ENCODE measurements around the gene KCNK18. TPM values are rescaled to one million over a fixed set of nuclear protein-coding genes. Genes with fewer than 3 reads are reported as not detected.
"Not testable (repeated sequence)": the region's sequence is repeated elsewhere in the genome, so short reads cannot be mapped to it uniquely, and the experiment has no call there.

The KCNK18 gene
- total RNA-seq, 1 experiment from 2014 or later: not detected

DNA sequence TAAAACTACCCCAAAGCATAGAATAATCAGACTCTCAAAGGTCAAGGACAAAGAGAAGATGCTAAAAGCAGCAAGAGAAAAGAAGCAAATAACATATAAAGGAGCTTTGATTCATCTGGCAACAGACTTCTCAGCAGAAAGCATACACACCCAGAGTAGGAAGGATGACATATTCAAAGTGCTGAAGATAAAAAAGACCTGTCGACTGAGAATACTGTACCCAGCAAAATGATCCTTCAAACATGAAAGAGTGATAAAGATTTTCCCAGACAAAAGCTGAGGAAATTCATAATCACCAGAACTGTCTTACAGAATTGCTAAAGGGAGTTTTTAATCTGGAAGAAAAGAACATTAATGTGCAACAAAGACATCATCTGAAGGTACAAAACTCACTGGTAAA lies 14.9 kb downstream of the KCNK18 start:
- DNase-seq (ENCODE audit: low read depth): no peak
- in situ Hi-C loops (cut with HindIII; ENCODE audit: low pct_unique_long_range_greater_than_20kb, low sequenced_read_pairs): no loop called here

DNA sequence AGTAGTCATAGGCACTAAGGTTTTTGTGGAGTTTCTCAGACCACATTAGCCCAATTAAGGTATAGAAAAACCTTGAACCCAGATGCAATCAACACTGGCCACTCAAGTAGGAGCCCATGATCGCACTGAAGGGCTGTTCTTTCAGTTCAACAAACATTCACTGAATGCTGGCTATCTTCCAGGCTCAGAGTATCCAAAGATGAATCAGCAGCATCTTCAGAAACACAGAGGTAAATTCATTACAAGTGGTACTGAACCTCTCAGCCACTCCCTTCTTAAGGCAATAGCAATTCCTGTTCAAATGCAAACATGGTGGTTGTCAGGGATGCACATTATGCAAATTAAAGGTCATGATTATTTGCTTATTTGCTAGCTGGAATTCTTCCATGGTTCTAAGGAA lies 17.1 kb downstream of the KCNK18 start:
- in situ Hi-C loops (cut with HindIII; ENCODE audit: low pct_unique_long_range_greater_than_20kb, low sequenced_read_pairs): no loop called here
- DNase-seq (ENCODE audit: low read depth): no peak

DNA sequence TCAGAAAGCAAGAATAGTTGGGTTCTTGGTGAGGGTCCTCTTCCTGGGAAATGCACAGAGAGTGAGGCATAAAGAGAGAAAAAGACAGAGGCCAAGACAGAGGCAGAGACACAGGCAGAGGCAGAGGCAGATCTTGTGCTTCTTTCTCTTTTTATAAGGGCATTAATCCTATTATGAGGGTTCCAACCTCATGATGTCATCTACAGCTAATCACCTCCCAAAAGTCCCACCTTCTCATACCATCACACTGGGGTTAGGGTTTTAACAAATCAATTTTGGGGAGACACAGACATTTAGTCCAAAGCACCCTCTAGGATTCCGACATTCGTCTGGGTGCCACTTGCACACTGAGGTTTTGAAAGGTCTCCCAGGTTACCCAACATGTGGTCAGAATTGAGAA lies 17.8 kb downstream of the KCNK18 start:
- in situ Hi-C loops (cut with HindIII; ENCODE audit: low pct_unique_long_range_greater_than_20kb, low sequenced_read_pairs): no loop called here
- no peak for DNase-seq (ENCODE audit: low read depth)

DNA sequence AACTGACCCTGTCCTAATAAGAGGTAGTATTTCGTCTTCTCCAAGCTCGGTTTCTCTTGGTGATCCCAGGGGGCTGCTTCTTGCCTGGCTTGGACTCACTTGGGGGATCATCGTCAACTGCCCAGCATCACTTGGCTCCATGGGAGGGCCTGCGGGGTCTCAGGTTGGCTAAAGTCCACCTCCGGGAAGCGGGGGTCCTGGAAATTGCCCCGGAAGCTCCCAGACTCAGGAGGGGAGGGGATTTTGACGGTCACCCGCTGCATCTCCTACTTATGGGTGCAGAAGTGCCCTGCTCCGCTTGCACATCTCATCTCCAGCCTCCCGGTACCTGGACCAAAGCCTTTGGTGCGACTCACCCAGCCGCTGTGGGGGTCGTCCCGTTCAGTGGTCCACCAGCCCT lies 18.7 kb downstream of the KCNK18 start:
- DNase-seq (ENCODE audit: low read depth): no peak
- in situ Hi-C loops (cut with HindIII; ENCODE audit: low pct_unique_long_range_greater_than_20kb, low sequenced_read_pairs): no loop called here

DNA sequence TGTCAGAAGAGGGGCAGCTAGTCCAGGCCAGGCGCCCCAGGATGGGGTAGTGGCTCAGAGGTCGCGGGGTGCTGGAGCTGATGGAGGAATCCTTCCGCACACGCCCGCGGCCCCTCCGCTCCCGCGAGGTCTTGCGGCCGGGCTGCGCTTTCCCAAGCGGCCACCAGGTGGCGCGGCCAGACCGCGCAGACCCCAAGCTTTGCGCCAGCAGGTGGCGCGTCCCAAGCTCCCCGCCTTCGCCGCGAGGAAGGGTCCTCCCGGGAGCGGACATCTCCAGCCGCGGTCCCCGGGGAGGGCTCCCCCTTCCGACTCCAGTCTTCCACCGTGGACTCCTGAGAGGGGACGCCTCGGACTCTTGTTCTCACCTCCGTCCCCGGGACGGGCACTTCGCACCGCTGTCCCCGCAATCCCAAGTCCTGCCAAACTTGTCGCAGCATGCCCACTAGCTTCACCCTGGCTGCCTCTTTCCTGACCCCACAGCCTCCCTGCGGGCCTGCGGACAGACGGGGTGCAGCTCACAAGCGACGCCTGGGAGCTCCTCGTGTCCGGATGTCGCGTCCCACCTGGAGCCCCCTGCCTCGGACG lies 19.4 kb downstream of the KCNK18 start:
- in situ Hi-C loops (cut with HindIII; ENCODE audit: low pct_unique_long_range_greater_than_20kb, low sequenced_read_pairs): no loop called here

DNA sequence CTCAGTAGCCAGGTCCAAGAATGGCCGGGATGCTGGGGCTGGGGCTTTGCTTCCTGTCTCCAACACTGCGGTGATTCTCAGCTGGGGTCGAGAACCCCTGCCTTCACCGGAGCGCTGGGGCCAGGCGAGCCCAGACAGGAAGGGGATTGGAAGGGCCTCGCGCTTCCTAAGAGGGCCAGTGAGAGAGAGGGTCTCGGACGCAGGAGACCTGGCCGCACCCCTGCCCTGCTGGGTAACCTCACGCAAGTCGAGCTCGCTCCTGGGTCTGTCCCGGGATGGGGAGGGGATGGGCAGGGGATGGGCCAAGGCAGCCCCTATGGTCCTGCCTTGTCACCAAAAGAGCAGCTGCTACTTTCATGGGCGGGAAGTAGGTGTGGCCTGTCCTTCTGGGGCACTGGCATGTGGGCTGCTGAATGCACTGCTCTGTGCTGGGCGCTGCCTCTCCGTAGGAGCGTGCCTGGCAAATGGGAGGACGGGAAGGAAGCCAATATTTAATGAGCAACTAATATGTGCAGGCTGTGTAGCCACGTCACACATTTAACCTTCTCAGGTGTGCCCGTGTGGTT lies 20.0 kb downstream of the KCNK18 start:
- in situ Hi-C loops (cut with HindIII; ENCODE audit: low pct_unique_long_range_greater_than_20kb, low sequenced_read_pairs): no loop called here
- peak; percentile 45 for DNase-seq (ENCODE audit: low read depth)

More for the DNA sequence above, 19.4 kb downstream of the KCNK18 start:
- peak; percentile 70 for DNase-seq (ENCODE audit: low read depth)

DNA sequence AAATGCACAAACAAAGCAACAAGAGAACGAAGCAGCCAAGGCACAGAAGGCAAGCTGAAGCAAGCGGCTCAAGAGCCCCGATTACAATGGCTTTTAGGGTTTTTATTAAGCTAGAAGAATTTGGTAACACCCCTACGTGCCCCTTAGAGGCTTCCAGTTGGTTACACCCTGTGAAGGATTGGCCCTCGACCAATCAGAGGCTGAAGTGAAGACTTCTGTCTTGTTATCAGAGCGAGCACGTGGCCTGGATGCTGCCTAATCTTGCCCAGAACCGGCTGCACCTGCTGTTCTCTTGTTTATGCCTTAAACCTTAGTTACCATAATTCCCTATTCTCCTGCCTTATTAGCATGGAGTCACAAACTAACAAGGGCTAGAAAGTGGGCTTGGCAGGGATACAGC lies 21.4 kb downstream of the KCNK18 start:
- DNase-seq (ENCODE audit: low read depth): no peak
- in situ Hi-C loops (cut with HindIII; ENCODE audit: low pct_unique_long_range_greater_than_20kb, low sequenced_read_pairs): no loop called here

DNA sequence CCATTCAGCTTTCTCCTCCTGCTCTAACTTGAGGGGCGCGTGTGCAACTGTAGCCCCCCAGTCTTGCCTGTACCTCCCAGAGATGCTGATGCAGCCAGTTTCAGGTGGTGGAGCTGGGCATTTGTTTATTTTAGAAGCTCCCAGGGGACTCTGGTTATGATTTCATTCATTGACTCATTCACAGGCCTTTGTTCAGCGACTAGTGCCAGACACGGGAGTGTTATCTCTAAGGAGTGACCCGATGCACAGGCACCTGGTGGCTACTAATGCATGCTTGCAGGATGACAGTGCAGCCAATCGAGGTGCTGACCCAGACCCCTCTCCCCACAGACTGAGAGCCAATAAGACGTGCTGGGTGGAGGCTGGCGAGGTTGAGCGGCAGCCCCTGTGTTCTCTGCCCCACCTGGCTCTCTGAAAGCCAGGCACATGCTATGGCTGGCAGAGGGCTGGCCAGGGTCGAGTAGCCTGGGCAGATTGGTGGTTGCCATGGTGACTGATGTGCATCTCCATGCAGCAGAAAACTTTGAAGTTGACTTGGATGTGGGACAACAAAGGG lies 23.9 kb downstream of the KCNK18 start:
- in situ Hi-C loops (cut with HindIII; ENCODE audit: low pct_unique_long_range_greater_than_20kb, low sequenced_read_pairs): no loop called here

DNA sequence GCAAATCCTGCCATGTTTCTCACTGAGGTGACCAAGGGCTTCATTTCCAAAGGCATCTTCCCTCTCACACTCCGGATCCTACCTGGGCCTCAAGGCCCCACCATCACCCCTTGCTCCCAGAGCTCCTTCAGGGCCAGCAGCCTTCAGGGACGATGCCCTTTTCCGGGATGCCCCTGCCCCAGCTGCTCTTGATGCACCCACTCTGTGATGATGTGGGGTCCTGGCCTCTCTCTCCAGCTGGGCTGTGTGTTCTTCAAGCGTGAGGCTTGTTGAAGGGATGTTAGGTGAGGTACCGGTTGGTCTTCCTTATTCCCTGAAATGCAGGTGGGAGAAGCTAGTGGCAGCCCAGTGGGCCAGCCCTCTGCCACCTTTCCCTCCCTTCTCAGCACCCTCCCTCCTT lies 25.3 kb downstream of the KCNK18 start:
- DNase-seq (ENCODE audit: low read depth): no peak
- in situ Hi-C loops (cut with HindIII; ENCODE audit: low pct_unique_long_range_greater_than_20kb, low sequenced_read_pairs): no loop called here

More for the DNA sequence above, 23.9 kb downstream of the KCNK18 start:
- peak; percentile 93 for DNase-seq (ENCODE audit: low read depth)

DNA sequence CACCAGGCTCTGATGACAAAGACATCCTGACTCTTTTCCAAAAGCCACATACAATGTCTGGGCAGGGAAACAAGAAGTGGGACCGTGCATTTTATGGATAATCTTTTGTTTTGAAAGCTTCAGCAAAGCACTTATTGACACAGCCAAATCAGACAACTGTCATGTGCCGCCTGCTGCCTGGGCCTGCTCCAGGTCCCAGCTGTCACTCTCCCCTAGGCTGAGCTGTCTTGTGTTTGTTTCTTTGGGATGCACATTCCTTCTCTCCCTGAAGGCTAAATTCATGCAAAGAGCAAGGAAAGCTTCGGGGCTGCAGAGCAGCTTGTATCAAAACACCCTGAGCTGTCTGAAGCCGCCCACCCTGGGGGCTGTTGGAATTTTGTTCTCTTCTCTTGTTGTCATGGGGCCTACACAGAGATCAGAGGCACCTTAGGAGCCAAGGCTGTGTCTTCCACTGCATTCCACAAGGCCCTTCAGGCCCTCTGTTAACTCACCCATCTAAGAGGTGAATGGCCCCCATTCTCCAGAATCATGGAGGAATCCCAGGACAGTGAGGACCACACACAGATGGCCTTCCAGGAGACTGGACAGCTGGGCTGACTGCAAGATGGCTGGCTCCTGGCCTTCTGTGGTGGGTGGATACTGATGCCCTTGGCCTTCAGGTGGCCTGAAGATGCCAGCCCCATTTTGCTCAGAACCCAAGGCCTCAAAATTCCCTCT lies 25.8 kb downstream of the KCNK18 start:
- no peak for DNase-seq (ENCODE audit: low read depth)
- in situ Hi-C loops (cut with HindIII; ENCODE audit: low pct_unique_long_range_greater_than_20kb, low sequenced_read_pairs): no loop called here

DNA sequence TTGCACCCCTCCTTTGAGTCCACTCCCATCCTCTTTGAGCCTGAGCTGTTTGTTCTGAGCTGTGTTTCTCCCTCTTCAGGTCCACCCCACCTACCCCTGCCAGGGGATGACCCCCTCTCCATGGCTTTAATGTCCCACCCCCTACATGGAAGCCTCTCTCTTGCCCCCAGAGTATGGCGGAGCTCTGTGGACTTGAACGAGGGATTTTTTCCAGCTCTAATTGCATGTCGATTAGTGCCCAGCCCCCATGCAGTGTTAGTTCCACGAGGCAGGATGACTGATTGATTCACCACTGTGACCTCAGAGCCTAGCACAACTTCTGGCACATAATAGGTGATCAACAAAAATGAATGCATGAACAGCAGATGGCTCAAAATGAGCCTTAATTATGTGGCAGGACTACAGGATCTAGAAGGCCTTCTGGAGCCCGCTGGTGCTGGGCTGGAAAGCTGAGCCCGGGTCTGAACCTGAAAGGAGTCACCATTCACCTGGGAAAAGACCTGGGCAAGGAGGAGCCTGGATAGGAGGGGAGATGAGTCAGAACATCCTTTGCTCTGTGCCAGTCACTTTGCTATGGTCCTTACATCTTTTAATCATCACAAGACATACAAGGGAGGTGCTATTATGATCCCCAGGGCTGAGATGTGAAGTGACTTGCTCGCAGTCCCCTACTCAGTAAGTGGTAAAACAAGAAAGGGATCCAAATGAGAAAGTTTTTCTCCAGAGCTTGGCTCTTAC lies 26.6 kb downstream of the KCNK18 start:
- in situ Hi-C loops (cut with HindIII; ENCODE audit: low pct_unique_long_range_greater_than_20kb, low sequenced_read_pairs): no loop called here
- no peak for DNase-seq (ENCODE audit: low read depth)

DNA sequence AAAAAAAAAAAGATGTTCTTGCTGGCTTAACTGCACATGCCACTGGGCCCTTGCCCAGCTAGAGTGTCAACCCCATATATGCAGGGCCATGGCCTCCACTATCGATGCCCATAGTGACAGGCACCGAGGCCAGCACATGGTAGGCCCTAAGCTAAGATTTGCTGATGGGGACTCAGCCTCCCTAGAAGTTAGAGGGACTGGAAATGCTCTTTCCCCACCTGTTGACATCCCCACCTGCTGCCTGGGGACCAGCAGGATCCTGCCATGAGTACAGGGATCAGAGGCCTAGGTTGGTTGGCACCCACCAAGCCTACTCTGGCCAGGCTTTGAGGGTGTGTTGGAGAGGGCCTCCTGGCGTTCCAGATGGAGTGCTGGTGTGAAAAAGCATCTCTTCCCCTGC lies 27.6 kb downstream of the KCNK18 start:
- DNase-seq (ENCODE audit: low read depth): no peak
- in situ Hi-C loops (cut with HindIII; ENCODE audit: low pct_unique_long_range_greater_than_20kb, low sequenced_read_pairs): no loop called here

DNA sequence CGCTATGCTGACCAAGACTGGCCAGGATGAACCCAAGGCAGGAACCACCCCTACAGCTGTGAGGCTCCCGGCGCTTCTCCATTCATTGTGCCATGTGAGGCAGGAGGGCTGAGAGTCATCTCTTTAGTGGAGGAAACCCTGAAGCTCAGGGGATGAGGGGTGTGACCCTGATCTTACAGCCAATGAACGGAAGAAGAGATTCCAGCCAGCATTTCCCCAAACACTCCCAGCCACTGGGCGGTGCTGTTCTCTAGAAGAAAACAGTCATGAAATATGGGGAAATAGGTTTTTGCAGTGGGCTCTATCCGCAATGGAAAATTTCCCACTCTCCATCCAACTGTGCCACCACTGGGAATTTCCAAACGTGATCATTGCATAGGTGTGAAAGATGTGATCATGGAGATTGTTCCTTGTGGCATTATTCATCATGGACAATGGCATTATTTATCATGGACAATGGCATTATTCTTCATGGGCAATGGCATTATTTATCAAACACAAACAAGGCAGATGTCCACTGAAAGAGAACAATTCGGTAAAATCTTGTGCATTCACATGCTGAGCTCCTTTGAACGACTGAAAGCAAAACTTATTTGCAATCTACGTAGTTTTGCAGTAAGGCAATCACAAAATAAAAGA lies 29.6 kb downstream of the KCNK18 start:
- in situ Hi-C loops (cut with HindIII; ENCODE audit: low pct_unique_long_range_greater_than_20kb, low sequenced_read_pairs): no loop called here
- DNase-seq (ENCODE audit: low read depth): no peak

DNA sequence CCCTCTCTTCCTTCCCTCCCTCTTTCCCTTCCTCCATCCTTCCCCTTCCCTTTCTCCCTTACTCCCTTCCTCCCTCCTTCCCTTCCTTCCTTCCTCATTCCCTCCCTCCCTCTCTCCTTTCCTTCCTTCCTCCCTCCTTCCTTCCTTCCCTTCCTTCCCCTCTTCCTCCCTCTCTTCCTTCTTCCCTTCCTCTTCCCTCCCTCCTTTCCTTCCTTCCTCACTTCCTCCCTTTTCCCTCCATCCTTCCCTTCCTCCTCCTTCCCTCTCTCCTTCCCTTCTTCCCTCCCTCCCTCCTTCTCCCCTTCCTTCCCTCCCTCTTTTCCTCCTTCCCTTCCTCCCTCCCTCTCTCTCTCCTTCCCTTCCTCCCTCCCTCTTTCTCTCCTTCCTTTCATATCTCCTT lies 30.9 kb downstream of the KCNK18 start:
- in situ Hi-C loops (cut with HindIII; ENCODE audit: low pct_unique_long_range_greater_than_20kb, low sequenced_read_pairs): no loop called here
- DNase-seq (ENCODE audit: low read depth): no peak

DNA sequence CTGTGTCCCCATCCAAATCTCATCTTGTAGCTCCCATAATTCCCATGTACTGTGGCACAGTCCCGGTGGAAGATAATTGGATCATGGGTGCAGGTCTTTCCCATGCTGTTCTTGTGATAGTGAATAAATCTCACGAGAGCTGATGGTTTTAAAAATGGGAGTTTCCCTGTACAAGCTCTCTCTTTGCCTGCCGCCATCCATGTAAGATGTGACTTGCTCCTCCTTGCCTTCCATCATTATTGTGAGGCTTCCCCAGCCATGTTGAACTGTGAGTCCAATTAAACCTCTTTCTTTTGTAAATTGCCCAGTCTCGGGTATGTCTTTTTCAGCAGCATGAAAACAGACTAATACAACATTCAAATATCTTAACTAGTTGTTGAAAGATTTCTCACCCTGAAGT lies 32.8 kb downstream of the KCNK18 start:
- DNase-seq (ENCODE audit: low read depth); in situ Hi-C loops (cut with HindIII; ENCODE audit: low pct_unique_long_range_greater_than_20kb, low sequenced_read_pairs): not testable (repeated sequence)

DNA sequence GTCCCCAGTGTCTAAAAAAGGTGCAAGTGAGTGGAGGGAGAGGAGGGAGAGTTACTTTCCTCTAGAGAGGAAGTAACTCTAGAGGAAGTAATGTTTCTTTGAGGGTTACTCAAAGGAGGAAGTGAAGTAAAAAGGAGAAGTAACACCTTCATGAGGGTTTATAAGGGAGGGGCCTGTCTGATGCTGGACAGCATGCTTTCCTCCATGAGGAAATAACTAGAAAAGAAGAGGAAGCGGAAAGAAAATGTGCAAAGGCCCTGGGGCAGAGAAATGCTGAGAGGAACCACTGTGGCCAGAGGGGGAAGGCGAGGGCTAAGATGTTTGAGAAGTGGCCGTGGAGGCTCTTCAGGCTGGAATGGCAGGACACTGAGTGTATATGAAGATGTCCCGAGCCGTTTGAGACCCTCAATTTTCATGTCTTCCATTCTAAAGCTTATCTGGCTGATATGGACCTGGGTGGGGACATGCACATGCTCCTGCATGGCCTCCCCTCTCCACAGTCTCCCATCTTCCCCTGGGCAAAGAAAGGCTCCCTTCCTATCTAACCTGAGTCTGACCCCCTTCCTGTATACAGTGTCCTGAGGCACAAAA lies 40.2 kb downstream of the KCNK18 start:
- no peak for DNase-seq (ENCODE audit: low read depth)
- in situ Hi-C loops (cut with HindIII; ENCODE audit: low pct_unique_long_range_greater_than_20kb, low sequenced_read_pairs): no loop called here

DNA sequence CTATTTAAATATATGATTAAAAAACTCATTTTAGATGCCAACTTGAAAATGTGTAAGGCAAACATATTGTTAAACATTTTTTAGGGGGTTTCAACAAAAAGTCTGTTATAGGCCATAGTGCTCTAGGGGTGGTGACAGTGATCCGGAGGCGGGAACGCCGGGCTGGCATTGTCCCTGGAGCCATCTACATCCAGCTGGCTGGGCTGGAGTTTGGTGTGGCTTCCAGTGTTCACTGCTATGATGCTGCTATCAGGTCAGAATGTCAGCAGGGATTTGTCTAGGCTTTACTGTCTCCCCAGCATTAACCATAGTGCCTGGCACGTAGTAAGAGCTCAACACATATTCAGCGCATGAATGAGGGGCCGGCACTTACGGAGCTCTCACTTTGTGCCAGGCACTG lies 41.8 kb downstream of the KCNK18 start:
- no peak for DNase-seq (ENCODE audit: low read depth)
- in situ Hi-C loops (cut with HindIII; ENCODE audit: low pct_unique_long_range_greater_than_20kb, low sequenced_read_pairs): no loop called here

All from Caki2 (cell line).